Stimulated activated CD4-positive, alpha-beta T cell treated with anti-CD3 and anti-CD28 coated beads, Interleukin-4, amount 100 ng/mL, for 4 hours (primary cell): ENCODE data around the gene OBI1.

Source experiments
- DNase-seq, 2 experiments: peaks; one replicate each; pipeline ENCODE4 v3.0.0-alpha.2; 2020

OBI1 gene

GRCh38 chr13:78603240-78603957, 55.6 kb downstream of the OBI1 start, which contains the start of gene POU4F1:
POU4F1 (minus strand) TSS chr13:78603552; CDS start chr13:78603326, 226 bp downstream.
- DNase-seq: peak; percentile 53 to 54

- no peak for DNase-seq
These were observed 56.3 kb downstream of the OBI1 start for GRCh38 chr13:78602561-78603239.

- no peak for DNase-seq
These were observed 56.9 kb downstream of the OBI1 start for GRCh38 chr13:78601874-78602560.

- DNase-seq: no peak
These were observed 57.7 kb downstream of the OBI1 start for GRCh38 chr13:78601124-78601873.

GRCh38 chr13:78600280-78600883, 58.6 kb downstream of the OBI1 start:
- no peak for DNase-seq

- no peak for DNase-seq
These were observed 59.2 kb downstream of the OBI1 start for GRCh38 chr13:78599645-78600279.

GRCh38 chr13:78598966-78599644, 59.9 kb downstream of the OBI1 start:
- no peak for DNase-seq

- no peak for DNase-seq
These were observed 60.7 kb downstream of the OBI1 start for GRCh38 chr13:78598116-78598781.

- no peak for DNase-seq
These were observed 61.4 kb downstream of the OBI1 start for GRCh38 chr13:78597602-78597932.

GRCh38 chr13:78596736-78597601, 62.0 kb downstream of the OBI1 start:
- no peak for DNase-seq

- no peak for DNase-seq
These were observed 62.6 kb downstream of the OBI1 start for GRCh38 chr13:78596399-78596735.

- no peak for DNase-seq
These were observed 63.2 kb downstream of the OBI1 start for GRCh38 chr13:78595495-78596398.

GRCh38 chr13:78594456-78594975, 64.4 kb downstream of the OBI1 start:
- DNase-seq: no peak

- DNase-seq: no peak
These were observed 65.1 kb downstream of the OBI1 start for GRCh38 chr13:78593652-78594455.

GRCh38 chr13:78593129-78593528, 65.8 kb downstream of the OBI1 start:
- no peak for DNase-seq

- no peak for DNase-seq
These were observed 66.4 kb downstream of the OBI1 start for GRCh38 chr13:78592584-78592983.

GRCh38 chr13:78589206-78589605, 69.7 kb downstream of the OBI1 start:
- DNase-seq: no peak

GRCh38 chr13:78587395-78587794, 71.6 kb downstream of the OBI1 start:
- no peak for DNase-seq
